Endothelial cell of umbilical vein (primary cell): ENCODE data around the gene CLC. TPM values are rescaled to one million over a fixed set of nuclear protein-coding genes. Genes with fewer than 3 reads are reported as not detected.

Source experiments
- BruUV-seq: library from RNA; stranded (reverse); fragments of 400-500 nt; replicated peaks from 2 replicates; lab custom pipeline; 2021; lab: Mats Ljungman, UMichigan
- CTCF ChIA-PET: fragments of 300-600, 350-600 bp; sonication (Branson Sonifier 250); formaldehyde crosslinking; loops from one replicate; lab custom pipeline; 2021; ENCODE audit warnings: antibody characterized with exemption, inconsistent platforms; lab: Charles Lee
- POLR2A ChIA-PET: fragments of 300-600, 350-600 bp; sonication (Branson Sonifier 250); formaldehyde crosslinking; loops from one replicate; lab custom pipeline; 2021; ENCODE audit warnings: antibody characterized with exemption, inconsistent platforms; lab: Charles Lee
- DNase-seq: peaks from one replicate; pipeline ENCODE4 v3.0.0-alpha.2; 2011; ENCODE audit warnings: low read depth, low spot score
- FAIRE-seq: peaks from 2 replicates; lab custom pipeline; 2011; peaks lifted over from hg19 to GRCh38; lab: Jason Lieb, UNC
- H2AFZ ChIP-seq: 2 replicates; pipeline ENCODE4 v1.6.0; 2012; ENCODE audit warnings: low read depth, low read length, control low read depth, inconsistent platforms
- H3K27ac ChIP-seq: 2 replicates; pipeline ENCODE4 v1.5.1; 2011; ENCODE audit warnings: low read depth, mild to moderate bottlenecking, control low read depth, low read length, moderate library complexity; ENCODE audit not compliant: insufficient read depth
- H3K27me3 ChIP-seq, 2 experiments: 2 replicates each; pipeline versions ENCODE4 v1.6.0 to v1.6.1; 2011; ENCODE audit warnings: low read length in 2 of 2, mixed read lengths in 1 of 2; ENCODE audit not compliant: control insufficient read depth in 2 of 2, insufficient read depth in 2 of 2
- H3K36me3 ChIP-seq, 2 experiments: 2 replicates in 1 of 2; 3 replicates in 1 of 2; pipeline ENCODE4 v1.5.1; 2011; ENCODE audit warnings: low read length in 2 of 2, mild to moderate bottlenecking in 1 of 2, moderate library complexity in 1 of 2; ENCODE audit not compliant: control insufficient read depth in 2 of 2, insufficient read depth in 2 of 2; ENCODE audit errors: extremely low read depth in 1 of 2
- H3K4me1 ChIP-seq: 3 replicates; pipeline ENCODE4 v1.5.1; 2011; ENCODE audit warnings: mild to moderate bottlenecking, low read length; ENCODE audit not compliant: control insufficient read depth, insufficient read depth; ENCODE audit errors: extremely low read depth
- H3K4me2 ChIP-seq: 2 replicates; pipeline ENCODE4 v1.6.1; 2011; ENCODE audit warnings: low read length, control low read depth, mixed read lengths; ENCODE audit not compliant: insufficient read depth
- H3K4me3 ChIP-seq, 3 experiments: fragments of 200-600 bp in 1 of 3; sonication (generic), shearing (Covaris generic) in 1 of 3; replicated peaks in 1 of 3; 2 replicates each; pipeline ENCODE4 v1.5.1; 2011 to 2016; ENCODE audit warnings: control low read depth in 3 of 3, low read length in 3 of 3, mild to moderate bottlenecking in 2 of 3, inconsistent platforms in 1 of 3, low read depth in 1 of 3, moderate library complexity in 1 of 3; ENCODE audit not compliant: insufficient read depth in 1 of 3
- H3K79me2 ChIP-seq: 2 replicates; pipeline ENCODE4 v1.6.0; 2012; ENCODE audit warnings: low read length, inconsistent platforms; ENCODE audit not compliant: control insufficient read depth, insufficient read depth
- H3K9ac ChIP-seq: replicated peaks from 2 replicates; pipeline ENCODE3; 2011; ENCODE audit warnings: low read length, control low read depth; ENCODE audit not compliant: insufficient read depth; ENCODE audit errors: extremely low read depth
- H3K9me1 ChIP-seq: replicated peaks from 3 replicates; pipeline ENCODE4 v1.6.0; 2011; ENCODE audit warnings: mild to moderate bottlenecking, low read length; ENCODE audit not compliant: control insufficient read depth, insufficient read depth; ENCODE audit errors: extremely low read depth
- H3K9me3 ChIP-seq: replicated peaks from 2 replicates; pipeline ENCODE4 v1.5.1; 2012; ENCODE audit warnings: low read length, inconsistent platforms; ENCODE audit not compliant: control insufficient read depth, insufficient read depth
- H4K20me1 ChIP-seq: replicated peaks from 2 replicates; pipeline ENCODE3; 2011; ENCODE audit warnings: mild to moderate bottlenecking, low read length; ENCODE audit not compliant: control insufficient read depth, insufficient read depth; ENCODE audit errors: extremely low read depth
- CTCF ChIP-seq, 2 donors: IDR thresholded peaks; 1 replicate in 1 of 2; 2 replicates in 1 of 2; pipeline ENCODE4 v1.5.1; 2011; ENCODE audit warnings: low read length in 2 of 2, mild to moderate bottlenecking in 2 of 2, moderate library complexity in 2 of 2, control low read depth in 1 of 2, inconsistent platforms in 1 of 2, low read depth in 1 of 2; ENCODE audit not compliant: insufficient read depth in 1 of 2; ENCODE audit errors: extremely low read depth in 1 of 2
- EZH2 ChIP-seq: IDR thresholded peaks from 2 replicates; pipeline ENCODE4 v1.6.1; 2012; ENCODE audit warnings: borderline replicate concordance, low read depth, mild to moderate bottlenecking, moderate library complexity, low read length, inconsistent platforms; ENCODE audit not compliant: severe bottlenecking
- FOS ChIP-seq: IDR thresholded peaks from 2 replicates; pipeline ENCODE4 v1.6.1; 2011; ENCODE audit warnings: mild to moderate bottlenecking, low read length, moderate library complexity, borderline replicate concordance; ENCODE audit not compliant: insufficient read depth
- GATA2 ChIP-seq: IDR thresholded peaks from 2 replicates; pipeline ENCODE4 v1.7.0; 2011; ENCODE audit warnings: low read depth, mild to moderate bottlenecking, moderate library complexity, mixed read lengths, low read length; ENCODE audit not compliant: insufficient read length, insufficient read depth
- JUN ChIP-seq: IDR thresholded peaks from 2 replicates; pipeline ENCODE4 v1.6.1; 2011; ENCODE audit warnings: borderline replicate concordance, low read depth; ENCODE audit not compliant: insufficient read length, insufficient read depth
- MAX ChIP-seq: IDR thresholded peaks from 2 replicates; pipeline ENCODE4 v1.6.1; 2011; ENCODE audit not compliant: insufficient read depth, insufficient read length
- MYC ChIP-seq: IDR thresholded peaks from one replicate; pipeline ENCODE4 v1.6.1; 2011; ENCODE audit warnings: mild to moderate bottlenecking, low read depth, low read length
- POLR2A ChIP-seq: IDR thresholded peaks from 2 replicates; pipeline ENCODE4 v1.6.1; 2012; ENCODE audit warnings: low read depth, mild to moderate bottlenecking, control low read depth, low read length
- POLR2AphosphoS5 ChIP-seq: IDR thresholded peaks from 2 replicates; pipeline ENCODE4 v1.6.1; 2012; ENCODE audit warnings: low read depth, mild to moderate bottlenecking, control low read depth, low read length, moderate library complexity; ENCODE audit not compliant: insufficient read depth
- dilution Hi-C: fragments of 300-500 bp; cut with MboI; formaldehyde crosslinking; loops from one replicate; pipeline ENCODE4 v1.15.0; 2019; ENCODE audit warnings: low sequenced_read_pairs; ENCODE audit not compliant: extremely low pct_ligation_motif_present
- intact Hi-C: fragments of 100-400 bp; cut with micrococcal nuclease; formaldehyde crosslinking; loops from one replicate; pipeline ENCODE4 v1.10.0; 2022
- polyA plus RNA-seq, 4 experiments: library from polyadenylated mRNA; depleted of rRNA in 3 of 4; stranded (reverse) in 3 of 4; unstranded in 1 of 4; fragments of >200 nt; gene quantifications; 2 replicates each; pipeline versions ENCODE4 v1.2.1 to v1.2.3, GENCODE V29; 2011 to 2012; ENCODE audit warnings: missing spikeins in 1 of 4
- total RNA-seq: library from RNA; stranded (reverse); gene quantifications from 2 replicates; pipeline ENCODE4 v1.2.3, GENCODE V29; 2021

Gene CLC
- total and polyA plus RNA-seq, 2 donors (not counting 3 experiments of a cell fraction or from before 2014, with no cell fraction given): not detected

- Histone ChIP-seq H3K4me3 (no peak overlapping the region), H3K9me3 (no peaks in the 10 kb centered on the region), H3K9me1 (no peaks in the 10 kb centered on the region), H3K4me1 (no peaks in the 10 kb centered on the region), H4K20me1 (no peaks in the 10 kb centered on the region), H2AFZ (no peak overlapping the region), H3K27me3 (peaks cover 0 to under 1% of the 10 kb centered on the region in 2 experiments), H3K79me2 (no peaks in the 10 kb centered on the region), H3K36me3 (no peaks in the 10 kb centered on the region), H3K9ac (no peak overlapping the region), H3K27ac (no peak overlapping the region), H3K4me2 (no peak overlapping the region)
- FAIRE-seq: no peak
- ChIA-PET CTCF (no interaction called here), POLR2A (no interaction called here)
- no TSS peak for BruUV-seq
- TF ChIP-seq FOS (no peak), POLR2AphosphoS5 (no peak), MAX (no peak), GATA2 (no peak), CTCF (IDR thresholded peaks at IDR 0.05; ENCODE audit: extremely low read depth in 1 of 2, insufficient read depth in 1 of 2, low read depth in 1 of 2, low read length in 2 of 2) (no peak), EZH2 (no peak), MYC (no peak), JUN (no peak), POLR2A (no peak)
- dilution Hi-C loops (no loop called here), intact Hi-C loops (no loop called here)
- no peak for DNase-seq
Observed at GRCh38 chr19:39733841-39734240, 4.0 kb downstream of the CLC start.
